ENCODE measurements around the gene NELFB.

Gene NELFB

DNA sequence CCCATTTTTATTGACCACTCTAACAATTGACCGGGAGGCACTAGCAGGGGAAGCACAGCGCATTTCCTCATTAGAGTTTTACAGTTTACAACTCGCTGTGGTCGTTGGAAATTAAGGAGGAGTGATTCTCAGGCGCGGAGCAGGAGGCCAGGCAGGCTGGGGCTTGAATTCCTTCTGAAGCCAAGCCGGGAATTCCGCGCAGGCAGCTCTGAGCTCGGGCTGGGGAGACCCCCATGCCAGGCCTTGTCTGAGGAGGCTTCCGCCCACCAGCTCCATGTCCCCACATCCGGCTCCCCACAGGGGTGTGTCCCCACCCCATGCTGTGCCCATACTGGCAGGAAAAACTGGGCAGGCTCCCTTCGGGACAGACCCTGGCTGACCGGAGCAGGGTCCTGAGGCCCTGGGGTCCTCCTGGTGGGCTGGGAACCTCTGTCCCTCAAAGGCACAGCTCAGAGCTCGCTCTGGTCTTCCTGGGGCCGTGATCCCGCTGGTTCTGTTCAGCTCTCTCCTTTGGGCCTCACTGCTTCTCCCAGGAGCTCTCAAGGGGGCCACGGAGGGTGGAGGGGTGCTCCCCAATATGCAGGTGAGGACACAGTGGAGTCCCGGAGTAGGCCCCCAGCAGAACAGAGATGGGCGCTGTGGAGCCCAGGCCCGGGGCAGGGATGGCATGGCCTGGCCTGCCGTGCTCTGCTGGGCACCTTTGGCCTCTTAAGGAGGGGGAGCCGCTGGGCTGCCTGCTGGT lies 48.2 kb downstream of the NELFB start:
- no peak for DNase-seq (ENCODE audit: low read depth)

- no peak for DNase-seq (ENCODE audit: low read depth)
Measured at GRCh38 chr9:137303893-137304382, 48.8 kb downstream of the NELFB start.

- no peak for DNase-seq (ENCODE audit: low read depth)
Measured at GRCh38 chr9:137304383-137305059, 49.4 kb downstream of the NELFB start.

GRCh38 chr9:137305060-137305797 lies 50.1 kb downstream of the NELFB start:
- peak; percentile 46 for DNase-seq (ENCODE audit: low read depth)

GRCh38 chr9:137305798-137306065 lies 50.6 kb downstream of the NELFB start:
- DNase-seq (ENCODE audit: low read depth): no peak

- DNase-seq (ENCODE audit: low read depth): no peak
Measured at GRCh38 chr9:137306066-137306849, 51.1 kb downstream of the NELFB start.

DNA sequence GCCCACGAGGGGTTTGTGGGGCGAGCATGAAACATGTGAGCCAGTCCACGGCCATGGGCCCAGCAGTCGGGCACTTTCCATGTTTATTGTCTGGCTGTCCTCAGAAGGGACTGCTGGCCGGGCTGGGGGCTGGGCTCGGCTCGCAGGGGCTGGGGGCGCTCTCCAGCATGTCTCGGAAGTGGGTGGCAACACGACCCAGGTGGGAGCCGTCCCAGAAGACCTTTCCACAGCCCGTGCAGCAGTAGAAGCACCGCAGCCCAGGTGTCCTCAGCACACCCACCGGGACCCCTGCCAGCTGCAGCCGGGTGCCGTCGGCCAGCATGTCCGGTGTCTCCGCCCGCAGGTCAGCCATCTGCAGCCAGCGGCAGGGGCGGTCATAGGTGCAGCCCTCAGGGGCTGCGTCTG lies 51.7 kb downstream of the NELFB start:
- DNase-seq (ENCODE audit: low read depth): no peak

DNA sequence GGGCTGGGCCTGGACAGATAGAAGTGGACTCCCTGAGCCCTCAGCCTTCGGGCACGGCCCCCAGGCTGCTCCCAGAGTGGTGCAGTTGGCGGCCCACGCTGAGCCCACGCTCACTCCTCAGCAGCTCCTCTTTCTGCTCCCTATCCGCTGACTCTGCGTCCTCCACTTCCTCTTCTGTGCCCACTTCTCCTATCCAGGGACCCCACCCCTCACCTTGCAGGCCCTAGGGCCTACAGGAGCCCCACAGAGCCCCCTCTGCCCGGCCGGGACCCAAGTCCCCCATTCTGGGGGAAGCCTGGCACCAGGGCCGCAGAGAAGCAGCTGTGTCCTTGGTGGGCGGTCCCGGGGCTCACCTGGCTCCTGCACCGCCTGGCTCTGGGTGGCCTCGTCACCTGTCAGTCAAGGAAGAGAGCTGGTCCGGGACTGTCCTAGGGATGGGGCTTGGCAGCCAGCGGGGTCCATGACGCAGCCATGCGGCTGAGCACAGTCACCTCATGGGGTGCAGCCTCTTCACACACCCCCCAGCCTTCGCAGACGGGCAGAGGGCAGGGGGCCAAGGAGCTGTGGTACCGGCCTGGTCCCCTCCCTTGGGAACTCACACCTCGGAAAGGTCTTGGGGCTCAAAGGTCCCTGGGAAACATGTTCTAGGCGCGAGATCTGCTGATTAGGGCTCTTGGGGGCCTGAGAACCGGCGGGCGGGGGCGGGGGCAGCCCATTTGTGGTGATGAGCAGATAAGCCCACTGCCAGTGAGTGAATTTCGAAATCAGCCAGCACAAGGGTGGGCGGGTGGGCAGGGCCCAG lies 52.3 kb downstream of the NELFB start:
- DNase-seq (ENCODE audit: low read depth): peak; percentile 40

DNA sequence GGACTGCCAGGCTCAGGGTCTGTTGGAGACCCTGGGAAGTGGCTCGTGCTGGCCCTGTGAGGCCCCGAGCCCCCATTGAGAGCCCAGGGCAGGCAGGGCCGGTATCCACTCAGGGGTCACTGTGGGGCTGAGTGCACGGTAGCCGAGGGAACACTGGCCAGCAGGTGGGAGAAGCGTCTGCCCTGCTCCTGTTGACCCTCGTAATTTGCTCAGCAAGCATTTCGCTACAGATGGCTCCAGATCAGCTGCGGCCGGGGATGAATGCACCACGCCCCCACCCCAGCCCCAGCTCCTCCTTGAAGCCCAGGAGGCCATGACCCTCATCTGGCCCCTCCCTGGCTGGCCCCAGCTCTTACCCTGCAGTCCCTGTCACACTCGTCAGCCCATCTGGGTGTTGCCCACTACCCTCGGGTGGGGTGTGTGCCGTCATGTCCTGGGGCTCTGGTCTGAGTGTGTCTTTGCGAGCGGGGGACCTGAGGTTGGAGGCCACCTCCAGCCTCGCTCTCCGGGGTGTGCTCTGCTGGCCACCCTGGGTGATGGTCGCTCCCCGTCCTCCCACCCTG lies 53.0 kb downstream of the NELFB start:
- no peak for DNase-seq (ENCODE audit: low read depth)

DNA sequence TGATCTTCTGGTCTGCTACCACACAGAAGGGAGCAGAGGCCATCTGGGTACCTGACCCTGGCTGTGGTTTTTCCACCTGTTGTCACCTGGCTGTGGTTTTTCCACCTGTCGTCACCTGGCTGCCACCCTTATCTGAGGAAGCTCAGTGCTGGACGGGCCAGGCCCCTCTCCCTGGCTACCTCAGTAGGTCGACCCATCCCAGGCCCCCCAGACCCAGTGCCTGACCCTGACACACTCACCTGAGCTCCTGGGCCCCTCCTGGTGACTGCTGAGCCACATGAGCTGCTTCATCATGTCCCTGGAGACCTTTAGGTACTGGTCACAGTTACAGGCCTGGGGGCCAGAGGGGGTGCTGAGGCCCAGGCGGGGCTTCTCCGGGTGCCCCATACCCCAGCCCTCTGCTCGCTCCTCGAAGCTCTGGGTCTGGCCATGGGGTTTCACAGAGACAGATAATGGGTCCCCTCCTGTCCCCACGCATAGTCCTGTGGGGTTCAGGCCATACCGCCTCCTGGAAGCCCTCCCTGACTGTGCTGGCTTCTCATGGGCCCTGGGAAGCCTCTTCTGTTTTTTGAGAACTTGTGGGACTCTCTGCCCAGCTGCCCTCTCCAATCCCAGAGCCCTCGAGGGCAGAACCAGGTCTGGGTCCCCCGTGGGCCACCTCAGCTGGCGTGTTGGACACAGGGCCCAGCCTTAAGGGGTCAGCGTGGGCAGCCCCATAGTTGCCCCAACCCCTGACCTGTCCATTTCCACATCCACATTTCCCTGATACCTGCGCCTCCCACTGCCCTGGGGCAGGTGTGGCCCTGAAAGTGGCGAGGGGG lies 54.5 kb downstream of the NELFB start:
- no peak for DNase-seq (ENCODE audit: low read depth)

- no peak for DNase-seq (ENCODE audit: low read depth)
Measured at GRCh38 chr9:137310189-137311052, 55.3 kb downstream of the NELFB start.

GRCh38 chr9:137311171-137311985 lies 56.3 kb downstream of the NELFB start:
- DNase-seq (ENCODE audit: low read depth): peak; percentile 33

DNA sequence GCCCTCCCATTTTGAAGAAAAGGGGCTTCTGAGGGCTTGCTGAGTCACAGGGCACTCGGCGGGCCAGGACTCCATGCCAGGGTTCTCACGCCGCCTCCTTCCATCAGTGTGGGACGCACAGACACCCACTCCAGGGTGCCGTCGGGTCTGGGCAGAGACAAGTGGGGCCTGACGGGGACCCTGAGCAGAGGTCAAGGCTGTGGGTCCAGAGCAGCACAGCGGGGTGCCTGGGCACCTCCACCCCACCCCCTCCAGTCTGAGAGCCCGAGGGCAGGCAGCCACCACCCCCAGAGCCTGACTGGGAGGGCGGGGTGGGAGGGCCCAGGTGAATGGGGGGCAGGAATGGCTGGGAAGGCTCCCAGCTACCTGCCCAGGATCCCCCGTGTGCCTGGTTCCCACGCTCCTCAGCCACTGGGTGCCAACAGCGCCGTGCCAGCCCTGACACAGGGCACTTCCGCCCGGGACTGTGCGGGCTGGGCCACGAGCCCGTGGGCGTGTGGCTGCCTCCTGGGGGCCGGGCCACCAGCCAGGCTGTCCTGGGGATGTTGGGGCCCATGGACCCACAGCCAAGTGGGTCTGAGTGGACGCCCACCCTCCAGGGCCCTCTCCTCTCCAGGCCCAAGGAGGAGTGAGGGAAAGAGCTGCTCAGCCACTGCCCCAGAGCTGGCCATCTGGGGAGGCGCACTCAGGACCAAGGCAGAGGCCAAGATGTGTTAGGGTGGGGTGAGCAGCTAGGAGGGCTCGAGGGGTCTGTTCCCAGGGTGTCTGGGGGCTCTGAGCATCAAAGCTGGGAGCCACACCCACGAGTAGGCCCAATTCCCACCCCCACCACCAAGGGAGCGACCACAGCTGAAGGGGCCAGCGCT lies 57.1 kb downstream of the NELFB start:
- DNase-seq (ENCODE audit: low read depth): no peak

- DNase-seq (ENCODE audit: low read depth): no peak
Measured at GRCh38 chr9:137312852-137313325, 57.8 kb downstream of the NELFB start.

- no peak for DNase-seq (ENCODE audit: low read depth)
Measured at GRCh38 chr9:137313326-137313936, 58.3 kb downstream of the NELFB start.

DNA sequence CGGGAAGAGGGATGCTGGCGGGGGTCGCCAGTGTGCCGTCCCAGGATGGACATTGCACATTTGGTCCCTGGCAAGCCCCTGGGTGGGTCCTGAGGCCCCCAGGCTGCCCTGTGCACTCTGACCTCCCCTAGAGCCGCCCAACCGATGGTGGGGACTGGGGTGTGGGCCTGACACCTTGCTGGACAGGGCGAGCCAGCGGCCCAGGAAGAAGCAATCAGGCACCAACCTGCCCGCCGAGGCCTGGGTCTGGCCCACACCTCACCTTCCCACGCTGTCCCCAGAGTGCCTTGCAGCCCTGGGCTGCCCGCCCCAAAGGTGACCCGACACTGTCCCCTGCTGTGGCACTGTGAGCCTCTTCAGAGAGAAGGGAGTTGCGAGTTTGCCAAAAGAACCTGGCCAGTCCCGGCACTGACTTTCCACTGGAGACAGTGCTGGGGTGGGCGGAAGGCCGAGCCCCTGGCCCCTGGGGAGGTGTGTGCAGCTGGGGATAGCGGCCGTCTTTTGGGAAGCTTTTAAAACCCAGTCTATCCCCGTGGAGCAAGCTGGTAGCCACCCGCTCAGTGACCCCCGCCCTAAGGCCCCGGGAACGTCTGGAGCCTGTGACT lies 58.9 kb downstream of the NELFB start:
- no peak for DNase-seq (ENCODE audit: low read depth)

Measured in amniotic epithelial cell (primary cell).